NCI-H82 treated with DMSO at 0.1 percent for 48 hours (cell line): ENCODE results near the gene HCCS.
A peak's percentile ranks its signal among the peaks of the same experiment; 100 is the strongest.
"Not testable (repeated sequence)": the region's sequence is repeated elsewhere in the genome, so short reads cannot be mapped to it uniquely, and the experiment has no call there.

Experiments
- DNase-seq: peaks from one replicate; lab custom pipeline; 2025; ENCODE audit not compliant: unreplicated experiment; lab: John Stamatoyannopoulos, UW

HCCS gene

GRCh38 chrX:11119313-11119943 lies 8.3 kb downstream of the HCCS start:
- DNase-seq, result no peak

GRCh38 chrX:11123087-11123486 lies 12.0 kb downstream of the HCCS start:
- not testable (repeated sequence) for DNase-seq

GRCh38 chrX:11124112-11124511 lies 13.0 kb downstream of the HCCS start:
- DNase-seq, result no peak

DNA sequence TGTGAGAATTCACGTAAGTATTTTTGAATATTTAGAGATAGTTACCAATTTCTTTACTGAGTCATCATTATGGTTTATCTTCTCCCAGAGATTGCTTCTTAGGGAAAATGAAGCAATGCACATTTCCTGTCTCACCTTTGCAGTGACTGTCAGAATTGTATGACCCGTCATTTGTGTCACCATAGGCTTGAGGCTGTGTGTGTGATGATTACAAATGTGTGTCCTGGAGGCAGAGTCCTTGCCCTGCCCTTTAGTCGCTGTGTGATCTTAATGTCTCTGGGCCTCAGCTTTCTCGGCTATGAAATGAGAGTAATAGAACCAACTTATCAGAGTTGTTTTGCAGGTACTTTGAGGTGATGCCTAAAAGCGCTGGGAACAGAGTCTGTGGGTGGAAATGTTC lies 13.9 kb downstream of the HCCS start:
- no peak for DNase-seq

- DNase-seq, result no peak
These were observed 18.5 kb downstream of the HCCS start for GRCh38 chrX:11129534-11130105.

DNA sequence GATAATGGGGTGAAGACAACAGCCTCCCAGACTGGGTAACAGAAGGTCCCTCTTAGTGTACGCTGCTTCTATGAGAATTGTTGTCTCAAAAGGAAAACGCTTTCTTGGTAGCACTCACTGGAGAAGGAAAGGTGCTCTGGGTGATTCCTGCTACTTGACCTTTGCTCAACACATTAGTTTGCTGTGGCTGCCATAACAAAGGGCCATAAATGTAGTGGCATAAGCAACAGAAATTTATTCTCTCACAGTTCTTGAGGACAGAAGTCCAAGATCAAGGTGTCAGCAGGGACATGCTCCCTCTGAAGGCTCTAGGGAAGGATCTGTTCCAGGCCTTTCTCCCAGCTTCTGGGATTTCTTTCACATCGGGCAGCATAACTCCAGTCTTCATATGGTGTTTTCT lies 19.0 kb downstream of the HCCS start:
- no peak for DNase-seq

DNA sequence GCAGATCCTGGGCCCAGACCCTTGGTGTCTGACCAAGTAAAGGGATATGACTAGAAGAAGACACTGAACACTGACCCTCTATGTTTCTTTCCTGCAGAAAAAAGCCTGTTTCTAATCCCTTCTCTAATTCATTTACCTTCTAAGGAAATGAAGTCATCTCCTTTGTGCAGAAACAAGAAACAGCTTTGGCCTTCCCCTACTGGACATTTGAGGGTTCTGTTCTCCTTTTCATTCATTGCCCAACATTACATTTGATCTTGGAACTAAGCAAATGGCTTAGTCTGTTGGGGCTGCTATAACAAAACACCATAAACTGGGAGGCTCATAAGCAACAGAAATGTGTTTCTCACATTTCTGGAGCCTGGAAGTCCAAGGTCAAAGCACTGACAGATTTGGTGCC lies 20.0 kb downstream of the HCCS start:
- DNase-seq, result no peak

- no peak for DNase-seq
These were observed 24.5 kb downstream of the HCCS start for GRCh38 chrX:11135564-11136185.

GRCh38 chrX:11137543-11138139 lies 26.5 kb downstream of the HCCS start:
- DNase-seq, result no peak

DNA sequence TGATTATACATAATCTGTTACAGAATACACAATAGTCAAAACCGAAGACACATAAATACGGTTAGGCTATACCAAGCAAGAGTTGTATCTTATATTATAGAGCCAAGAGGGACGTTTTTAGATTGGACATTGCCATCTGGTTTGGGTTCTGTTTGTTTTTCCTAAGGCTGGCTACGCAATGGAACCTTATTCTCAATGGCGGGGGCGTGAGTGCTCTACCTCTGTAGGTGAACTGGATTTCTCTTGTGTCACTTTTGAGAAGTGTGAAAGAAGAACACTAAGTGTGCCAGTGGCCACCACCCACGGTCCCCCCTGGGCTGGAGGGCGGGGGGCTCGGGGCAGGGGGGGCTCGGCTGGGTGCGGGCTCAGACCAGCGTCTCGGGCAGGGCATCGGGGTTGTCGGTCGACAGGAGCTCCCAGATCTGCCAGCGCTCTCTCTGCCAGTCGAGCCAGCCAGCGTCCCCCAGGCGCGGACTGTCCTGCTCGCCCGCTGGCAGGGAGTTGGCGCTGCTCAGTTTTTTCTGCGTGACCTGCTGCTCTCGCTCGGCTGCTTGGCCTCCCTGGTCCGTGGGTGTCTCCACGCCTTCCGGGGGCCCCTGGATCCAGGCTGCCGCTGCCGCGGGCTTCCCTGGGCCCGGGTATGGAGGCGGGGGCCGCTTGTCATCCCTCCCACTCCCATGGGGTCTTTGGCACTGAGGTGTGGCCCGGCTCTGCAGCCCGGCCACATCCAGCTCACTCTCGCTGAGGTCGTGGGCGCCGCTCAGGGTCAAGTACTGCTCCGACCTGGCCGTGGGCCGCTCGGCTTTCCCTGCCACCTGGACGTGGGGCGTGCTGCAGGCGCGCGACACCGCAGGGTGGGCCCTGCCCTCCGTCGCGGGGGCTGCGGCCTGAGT lies 27.6 kb downstream of the HCCS start:
- no peak for DNase-seq

- DNase-seq, result peak; percentile 61
These were observed 33.0 kb downstream of the HCCS start for GRCh38 chrX:11143931-11144678.

- no peak for DNase-seq
These were observed 35.3 kb downstream of the HCCS start for GRCh38 chrX:11146411-11146810.

DNA sequence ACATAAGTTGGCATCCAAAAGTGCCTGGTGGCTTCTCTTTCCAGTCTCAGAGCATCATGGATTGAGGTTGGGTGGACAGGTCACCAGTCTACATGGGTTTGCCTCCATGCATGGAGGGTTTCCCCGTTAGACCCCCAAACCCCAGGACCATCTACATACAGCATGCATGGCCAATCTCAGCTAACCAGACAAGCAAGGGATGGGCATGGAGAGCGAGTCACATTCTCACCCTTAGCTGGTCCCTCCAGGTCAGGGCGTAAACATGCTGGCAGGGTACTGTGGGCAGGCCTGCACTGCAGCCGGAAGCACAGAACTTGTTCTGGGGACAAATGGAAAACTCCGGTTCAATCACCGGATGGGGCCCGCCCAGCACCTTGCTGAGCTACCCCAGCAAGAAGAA lies 37.3 kb downstream of the HCCS start:
- DNase-seq, result no peak

GRCh38 chrX:11151799-11152559 lies 40.8 kb downstream of the HCCS start:
- peak; percentile 86 for DNase-seq

- DNase-seq, result no peak
These were observed 48.0 kb downstream of the HCCS start for GRCh38 chrX:11159149-11159548.

DNA sequence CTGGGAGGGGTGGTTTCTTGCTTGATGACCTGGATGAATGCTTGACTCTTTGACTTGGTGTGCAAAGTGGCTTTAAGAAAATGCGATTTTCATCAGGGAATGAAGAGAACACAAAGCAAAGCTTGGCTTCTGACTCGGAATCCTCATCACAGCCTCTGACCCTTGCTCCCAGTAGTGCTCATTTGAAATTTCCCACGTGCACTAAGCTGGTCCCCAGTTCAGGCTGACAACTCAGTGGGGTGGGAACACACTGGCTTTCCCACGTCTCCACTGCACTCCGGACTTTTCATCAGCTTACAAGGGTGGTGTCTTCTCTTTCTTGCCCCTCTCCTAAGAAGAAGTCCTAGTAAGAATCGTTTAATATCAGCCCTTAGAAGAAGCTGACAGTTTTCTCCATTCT lies 53.3 kb downstream of the HCCS start:
- DNase-seq, result no peak

- DNase-seq, result no peak
These were observed 60.8 kb downstream of the HCCS start for GRCh38 chrX:11171956-11172355.

- no peak for DNase-seq
These were observed 61.3 kb downstream of the HCCS start for GRCh38 chrX:11172415-11172814.
